Amygdala (tissue), 56 donors: Measurements from ENCODE around the gene ESRRA.

Experiments
- DNase-seq, 56 donors: peaks; one replicate each; lab custom pipeline; 2025; lab: John Stamatoyannopoulos, UW

Gene ESRRA

GRCh38 chr11:64269540-64270220 is 35.6 kb upstream of the ESRRA start:
- peak; percentile 75 to 100 (median 98) for DNase-seq

GRCh38 chr11:64275031-64275800 is 30.1 kb upstream of the ESRRA start:
- DNase-seq, result no peak

DNA sequence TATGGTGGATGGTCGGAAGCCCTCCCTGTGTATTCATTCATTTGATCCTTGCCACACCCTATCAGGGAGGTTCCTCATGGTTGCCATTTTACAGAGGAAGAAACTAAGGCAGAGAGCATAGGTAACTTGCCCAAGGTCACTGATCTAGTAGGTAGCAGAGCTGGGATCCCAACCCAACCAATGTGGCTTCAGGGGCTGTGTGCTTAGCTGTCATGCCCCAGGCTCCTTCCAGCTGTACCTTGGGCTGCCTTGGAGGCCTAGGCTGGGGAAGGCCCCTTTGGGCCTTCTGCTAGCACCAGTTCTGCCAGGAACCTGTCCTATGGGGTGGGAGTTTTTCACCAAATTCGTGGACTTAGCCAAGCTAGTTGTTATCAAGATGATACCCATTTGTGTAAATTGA is 29.5 kb upstream of the ESRRA start:
- no peak for DNase-seq

GRCh38 chr11:64276653-64277431 is 28.5 kb upstream of the ESRRA start:
- no peak for DNase-seq

DNA sequence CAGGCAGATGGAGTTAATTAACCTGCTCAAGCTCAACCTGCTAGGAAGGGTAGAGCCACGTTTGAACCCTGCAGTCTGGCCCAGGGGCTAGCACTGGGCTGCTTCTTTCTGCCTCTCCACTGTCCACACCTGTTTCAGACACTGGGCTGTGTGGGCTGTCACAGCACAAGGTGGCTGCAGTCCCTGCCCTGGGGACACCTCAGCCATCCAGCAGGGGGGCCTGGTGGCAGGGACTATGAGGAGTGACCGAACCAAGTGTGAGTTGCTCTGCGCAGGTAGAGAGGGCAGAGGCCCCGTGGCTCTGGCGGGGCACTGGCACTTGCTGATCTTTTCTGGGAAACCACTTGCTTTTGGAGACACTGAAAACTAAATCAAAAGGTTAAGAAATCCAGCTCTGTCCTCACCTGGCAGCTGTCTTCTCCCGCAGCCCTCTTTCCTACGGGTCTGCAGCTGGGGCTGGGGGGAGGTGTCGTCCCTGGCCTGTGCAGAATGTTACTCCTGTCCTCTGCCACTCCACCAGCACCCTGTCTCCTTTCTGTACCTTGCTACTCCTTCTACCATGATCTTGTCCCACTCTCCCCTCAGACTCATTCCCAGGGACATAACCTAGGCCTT is 26.6 kb upstream of the ESRRA start:
- DNase-seq, result no peak

DNA sequence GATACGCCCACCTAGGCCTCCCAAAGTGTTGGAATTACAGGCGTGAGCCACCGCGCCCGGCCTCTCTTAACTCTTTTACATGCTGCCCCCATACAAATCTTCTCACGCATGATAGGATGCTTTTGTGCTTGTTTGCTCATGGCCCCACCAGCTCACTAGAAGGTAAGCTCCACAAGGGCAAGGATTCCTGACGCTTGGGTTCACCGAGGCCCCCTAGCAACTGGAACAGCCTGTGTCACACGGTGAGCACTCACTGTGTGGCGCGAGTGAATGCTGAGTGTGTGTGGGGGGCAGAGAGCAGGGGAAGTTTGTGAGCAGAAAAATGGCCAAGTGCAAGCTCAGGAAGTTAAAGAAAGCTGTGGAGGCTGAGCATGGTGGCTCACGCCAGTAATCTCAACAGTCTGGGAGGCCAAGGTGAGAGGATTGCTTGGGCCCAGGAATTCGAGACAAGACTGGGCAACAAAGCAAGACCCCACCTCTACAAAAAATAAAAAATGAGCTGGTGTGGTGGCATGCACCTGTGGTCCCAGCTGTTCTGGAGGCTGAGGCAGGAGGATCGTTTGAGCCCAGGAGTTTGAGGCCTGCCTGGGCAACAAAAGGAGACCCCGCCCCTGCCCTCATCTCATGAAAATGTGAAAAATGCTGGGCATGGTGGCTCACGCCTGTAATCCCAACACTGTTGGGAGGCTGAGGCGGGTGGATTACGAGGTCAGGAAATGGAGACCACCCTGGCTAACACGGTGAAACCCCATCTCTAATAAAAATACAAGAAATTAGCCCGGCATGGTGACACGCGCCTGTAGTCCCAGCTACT is 23.2 kb upstream of the ESRRA start:
- no peak for DNase-seq

GRCh38 chr11:64283092-64283491 is 22.2 kb upstream of the ESRRA start:
- no peak for DNase-seq

- peak; percentile 54 to 99 (median 94) for DNase-seq
Measured at GRCh38 chr11:64284048-64284961, 21.0 kb upstream of the ESRRA start, which contains the start of gene BAD. TSS of gene BAD (minus strand) at chr11:64284665. CDS start at chr11:64284368, 297 bp downstream.

GRCh38 chr11:64284962-64285884 is 20.1 kb upstream of the ESRRA start, which contains the start of gene GPR137:
TSS of gene GPR137 (plus strand) at chr11:64285848. CDS start at chr11:64286525, 677 bp downstream.
- DNase-seq, result peak in 55 of 56 donors; percentile 35 to 98 (median 86)

DNA sequence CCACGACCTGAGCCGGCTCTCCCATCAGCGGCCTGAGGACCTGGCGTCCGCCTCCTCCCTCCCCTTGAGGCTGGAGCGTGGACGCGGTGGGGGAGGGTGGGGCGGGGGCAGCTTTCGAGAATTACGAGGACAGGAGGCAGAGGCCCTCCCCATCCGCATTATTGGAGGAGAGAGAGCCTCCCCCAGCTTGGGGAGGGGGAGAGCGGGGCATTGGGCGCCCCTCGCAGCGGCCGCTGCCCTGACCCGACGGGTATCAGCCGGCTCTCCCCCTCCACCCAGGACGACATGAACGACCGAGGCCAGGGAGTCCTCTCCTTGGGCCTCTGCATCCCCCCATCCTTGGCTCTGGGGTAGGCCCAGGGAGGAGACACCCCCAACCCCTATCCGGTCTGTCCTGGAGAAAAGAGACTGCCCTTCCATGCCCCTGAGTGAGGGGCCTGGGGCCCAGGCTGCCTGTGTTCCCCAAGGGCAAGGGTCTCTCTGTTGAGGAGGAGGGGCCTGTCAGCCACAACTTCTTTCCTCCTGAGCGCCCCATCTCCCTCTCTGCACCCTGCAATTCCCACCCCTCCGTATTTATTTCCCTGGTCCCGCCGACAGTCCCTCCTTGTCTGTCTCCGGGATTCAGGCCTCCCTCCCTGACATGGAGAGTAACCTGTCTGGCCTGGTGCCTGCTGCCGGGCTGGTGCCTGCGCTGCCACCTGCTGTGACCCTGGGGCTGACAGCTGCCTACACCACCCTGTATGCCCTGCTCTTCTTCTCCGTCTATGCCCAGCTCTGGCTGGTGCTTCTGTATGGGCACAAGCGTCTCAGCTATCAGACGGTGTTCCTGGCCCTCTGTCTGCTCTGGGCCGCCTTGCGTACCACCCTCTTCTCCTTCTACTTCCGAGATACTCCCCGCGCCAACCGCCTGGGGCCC is 19.2 kb upstream of the ESRRA start:
- DNase-seq, result no peak

- no peak for DNase-seq
Measured at GRCh38 chr11:64286801-64287159, 18.5 kb upstream of the ESRRA start.

DNA sequence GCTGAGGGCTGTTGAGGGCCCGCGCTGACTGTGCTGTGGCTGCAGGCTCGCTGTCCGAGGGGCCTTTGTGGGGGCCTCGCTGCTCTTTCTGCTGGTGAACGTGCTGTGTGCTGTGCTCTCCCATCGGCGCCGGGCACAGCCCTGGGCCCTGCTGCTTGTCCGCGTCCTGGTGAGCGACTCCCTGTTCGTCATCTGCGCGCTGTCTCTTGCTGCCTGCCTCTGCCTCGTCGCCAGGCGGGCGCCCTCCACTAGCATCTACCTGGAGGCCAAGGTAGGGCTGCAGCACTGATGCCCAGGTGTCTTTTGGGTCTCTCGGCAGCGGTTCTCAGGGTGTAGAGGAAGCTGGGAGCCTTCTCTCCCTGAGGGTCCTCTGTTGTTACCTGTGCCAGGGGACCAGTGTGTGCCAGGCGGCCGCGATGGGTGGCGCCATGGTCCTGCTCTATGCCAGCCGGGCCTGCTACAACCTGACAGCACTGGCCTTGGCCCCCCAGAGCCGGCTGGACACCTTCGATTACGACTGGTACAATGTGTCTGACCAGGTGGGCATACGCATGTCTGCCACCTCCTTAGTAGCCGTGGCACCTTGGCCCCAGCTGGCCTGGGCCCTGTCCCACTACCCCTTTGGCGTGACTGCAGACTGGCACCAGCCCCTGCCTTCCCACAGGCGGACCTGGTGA is 17.5 kb upstream of the ESRRA start:
- no peak for DNase-seq

GRCh38 chr11:64288353-64288750 is 17.0 kb upstream of the ESRRA start:
- DNase-seq, result no peak

GRCh38 chr11:64289002-64289564 is 16.2 kb upstream of the ESRRA start:
- DNase-seq, result no peak
